NCI-H460 (cell line): Measurements from ENCODE around the gene PPP3CA. TPM values are rescaled to one million over a fixed set of nuclear protein-coding genes. Genes with fewer than 3 reads are reported as not detected.
"Not testable (repeated sequence)": the region's sequence is repeated elsewhere in the genome, so short reads cannot be mapped to it uniquely, and the experiment has no call there.

Experiments used
- DNase-seq: peaks from one replicate; pipeline ENCODE4 v3.0.0-alpha.2; 2016; ENCODE audit warnings: low read depth; ENCODE audit errors: extremely low read depth
- total RNA-seq: library from RNA; depleted of rRNA; stranded (reverse); fragments of >200 nt; shearing (Covaris generic); gene quantifications from 2 replicates; pipeline ENCODE4 v1.2.3, GENCODE V29; 2014

The PPP3CA gene
- total RNA-seq, 1 experiment from 2014 or later, result 16.5 TPM

DNA sequence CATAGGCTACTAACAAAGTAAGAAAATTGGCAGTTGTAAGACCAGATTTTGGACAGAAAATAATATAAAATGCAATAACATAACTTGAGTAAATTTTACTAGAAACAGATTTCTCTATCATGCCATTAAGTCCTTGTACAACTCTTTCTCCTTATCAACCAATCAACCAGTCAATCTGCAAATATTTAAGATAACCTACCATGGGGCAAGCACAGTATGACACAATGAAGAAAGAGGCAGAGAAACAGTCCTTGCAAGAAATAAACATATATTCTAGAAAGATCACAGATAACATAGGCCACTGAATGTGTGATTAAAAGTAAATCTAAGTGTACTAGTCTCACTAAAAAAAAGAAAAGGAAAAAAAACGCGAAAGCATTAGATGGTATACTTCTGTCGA lies 194.8 kb downstream of the PPP3CA start:
- no peak for DNase-seq

DNA sequence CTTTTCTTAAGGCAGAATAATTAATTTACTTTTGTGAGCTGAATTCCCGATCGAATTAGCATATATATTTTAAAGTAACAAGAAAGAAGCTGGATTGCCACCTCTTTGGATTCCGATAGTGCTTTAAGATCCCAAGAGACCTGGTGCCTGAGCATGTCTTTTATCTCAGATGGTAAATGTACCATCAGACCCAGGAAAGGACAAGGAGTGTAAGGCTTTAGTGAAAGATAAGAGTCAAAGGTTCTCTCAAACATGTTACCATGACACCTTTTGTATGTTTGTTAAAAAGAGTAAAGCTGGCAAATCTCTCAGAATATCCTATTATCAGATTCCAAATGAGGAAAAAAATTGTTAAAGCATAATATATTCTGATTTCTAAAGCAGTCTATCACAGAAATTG lies 198.8 kb downstream of the PPP3CA start:
- DNase-seq, result no peak

DNA sequence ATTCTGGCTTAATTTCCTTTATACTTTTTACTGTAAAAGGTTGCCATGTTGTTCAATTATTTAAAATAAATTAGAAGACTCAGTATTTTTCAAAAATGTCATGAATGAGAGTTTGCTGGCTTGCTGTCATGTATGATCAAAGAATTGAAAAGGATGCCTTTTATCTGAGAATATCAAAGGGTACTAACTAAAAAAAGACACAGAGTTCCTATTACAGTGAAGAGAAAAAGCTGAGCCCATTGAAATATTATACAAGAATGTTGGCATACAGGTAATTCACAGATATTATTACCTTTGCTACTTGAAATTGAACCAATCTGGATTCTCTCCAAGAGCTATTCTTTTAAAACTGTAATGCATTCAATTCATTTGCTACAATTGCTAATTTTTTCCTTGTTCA lies 200.0 kb downstream of the PPP3CA start:
- DNase-seq, result no peak

DNA sequence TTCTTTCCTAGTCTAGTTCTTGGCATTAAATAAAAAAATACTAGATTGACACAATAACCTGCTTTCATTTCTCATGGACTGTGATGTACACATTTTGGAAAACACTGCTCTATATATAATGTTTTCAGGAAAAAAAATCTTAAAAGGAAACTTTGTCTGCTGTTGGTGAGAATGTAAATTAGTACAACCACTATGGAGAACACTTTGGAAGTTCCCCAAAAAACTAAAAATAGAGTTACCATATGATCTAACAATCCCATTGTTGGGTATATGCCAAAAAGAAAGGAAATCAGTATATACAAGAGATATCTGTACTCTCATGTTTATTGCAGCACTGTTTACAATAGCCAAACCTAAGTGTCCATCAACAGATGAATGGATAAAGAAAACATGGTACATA lies 202.3 kb downstream of the PPP3CA start:
- no peak for DNase-seq

DNA sequence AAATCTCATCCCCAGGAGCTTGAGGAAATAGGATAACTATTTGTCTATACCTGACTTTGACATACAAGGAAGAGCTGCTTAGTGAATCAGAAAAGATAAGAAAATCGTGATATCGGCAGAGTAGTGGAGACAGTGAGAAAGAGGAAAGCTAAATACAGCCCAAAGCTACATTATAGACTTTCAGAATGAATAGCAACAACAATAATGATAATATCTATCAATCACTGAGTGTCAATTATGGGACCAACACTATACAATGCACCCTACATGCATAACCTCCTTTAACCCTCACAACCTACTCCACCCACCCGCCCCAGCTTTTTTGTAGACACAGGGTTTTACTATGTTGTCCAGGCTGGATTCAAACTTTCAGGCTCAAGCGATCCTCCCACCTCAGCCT lies 205.1 kb downstream of the PPP3CA start:
- no peak for DNase-seq

DNA sequence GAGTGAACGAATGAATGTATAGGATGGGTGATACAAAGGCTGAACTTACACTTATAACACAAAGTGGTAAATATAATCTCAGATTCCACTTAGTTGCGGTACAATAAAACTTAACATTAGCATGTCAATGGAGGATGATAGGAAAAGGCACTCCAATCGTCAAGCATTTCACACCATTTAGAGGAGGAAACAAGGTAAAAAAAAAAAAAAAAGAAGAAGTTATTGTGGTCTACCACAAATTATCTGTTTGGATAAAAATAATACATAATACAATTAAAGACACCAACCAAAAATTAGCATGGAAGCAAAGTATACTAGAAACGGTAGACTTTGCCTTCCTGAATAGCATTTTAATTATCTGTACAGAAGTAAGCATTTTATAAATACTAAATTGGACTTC lies 205.5 kb downstream of the PPP3CA start:
- DNase-seq, result no peak

DNA sequence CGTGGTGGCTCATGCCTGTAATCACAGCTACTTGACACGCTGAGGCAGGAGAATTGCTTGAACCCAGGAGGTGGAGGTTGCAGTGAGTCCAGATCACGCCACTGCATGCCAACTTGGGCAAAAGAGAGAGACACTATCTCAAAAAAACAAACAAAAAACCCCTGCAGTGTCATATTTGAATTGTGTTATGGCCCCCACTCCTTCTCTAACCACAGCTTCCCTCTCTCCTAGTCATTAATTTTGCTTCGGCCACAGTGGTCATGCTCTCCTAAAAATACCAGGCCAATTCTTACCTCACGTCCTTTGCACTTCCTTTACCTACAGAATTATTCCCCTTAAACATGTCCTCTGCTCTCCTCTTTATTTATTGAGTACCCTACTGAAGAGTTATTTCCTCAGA lies 206.1 kb downstream of the PPP3CA start:
- DNase-seq, result no peak

DNA sequence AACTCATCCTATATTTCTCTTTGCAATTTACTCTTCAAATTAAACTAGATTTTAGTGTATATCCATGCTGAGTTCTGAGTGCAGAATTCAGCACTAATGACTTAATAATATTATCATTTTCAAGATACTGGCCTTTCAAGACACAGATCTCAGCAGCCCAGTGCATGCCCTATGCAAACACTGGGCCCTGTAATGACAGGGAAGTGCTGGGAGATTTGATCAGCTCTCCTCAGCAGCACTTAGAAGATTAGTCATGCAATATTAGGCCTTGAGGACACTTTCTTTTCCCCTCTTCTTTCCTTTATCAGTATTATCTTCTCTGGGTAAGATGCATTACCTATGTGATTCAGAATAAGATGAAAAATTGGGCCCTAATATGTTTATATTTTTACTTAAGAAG lies 207.1 kb downstream of the PPP3CA start:
- DNase-seq, result no peak

DNA sequence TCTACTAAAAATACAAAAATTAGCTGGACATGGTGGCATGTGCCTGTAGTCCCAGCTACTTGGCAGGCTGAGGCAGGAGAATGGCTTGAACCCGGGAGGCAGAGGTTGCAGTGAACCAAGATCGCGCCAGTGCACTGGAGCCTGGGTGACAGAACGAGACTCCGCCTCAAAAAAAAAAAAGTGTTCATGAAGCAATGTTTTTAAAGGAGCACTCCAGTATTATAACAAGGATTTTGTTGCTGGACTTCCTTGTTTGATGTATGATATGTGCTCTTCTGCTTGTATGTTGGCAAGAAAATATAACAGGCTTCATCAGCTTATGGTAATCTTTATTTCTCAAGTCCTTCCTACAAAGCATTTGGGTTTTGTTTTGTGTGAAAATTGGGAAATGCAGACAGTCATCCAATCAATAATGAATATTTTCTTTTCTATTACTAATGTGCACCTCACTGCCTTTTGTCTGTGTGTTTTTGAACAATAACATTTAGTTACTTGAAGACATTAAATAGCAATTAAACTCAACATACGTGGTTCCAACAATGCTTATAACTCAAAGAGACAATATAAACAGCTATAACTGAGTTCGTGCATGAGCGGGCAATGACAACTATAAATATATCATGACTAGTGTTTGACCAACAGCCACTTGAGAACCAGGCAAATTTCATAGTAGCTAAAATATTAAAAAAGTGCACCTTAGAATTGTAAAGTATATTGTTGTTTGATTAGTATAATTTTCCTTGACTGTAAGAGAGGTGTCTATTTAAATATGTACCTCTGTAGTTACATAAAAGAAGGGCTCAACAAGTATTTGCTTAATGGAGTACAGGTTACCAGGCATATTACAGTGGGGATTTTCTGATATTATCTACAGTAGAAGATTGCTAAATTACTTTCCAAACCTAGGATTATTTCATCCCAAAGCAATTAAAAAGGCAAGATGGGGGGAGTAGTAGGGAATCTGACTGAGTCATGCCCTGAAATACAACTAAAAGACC lies 210.7 kb downstream of the PPP3CA start:
- no peak for DNase-seq

DNA sequence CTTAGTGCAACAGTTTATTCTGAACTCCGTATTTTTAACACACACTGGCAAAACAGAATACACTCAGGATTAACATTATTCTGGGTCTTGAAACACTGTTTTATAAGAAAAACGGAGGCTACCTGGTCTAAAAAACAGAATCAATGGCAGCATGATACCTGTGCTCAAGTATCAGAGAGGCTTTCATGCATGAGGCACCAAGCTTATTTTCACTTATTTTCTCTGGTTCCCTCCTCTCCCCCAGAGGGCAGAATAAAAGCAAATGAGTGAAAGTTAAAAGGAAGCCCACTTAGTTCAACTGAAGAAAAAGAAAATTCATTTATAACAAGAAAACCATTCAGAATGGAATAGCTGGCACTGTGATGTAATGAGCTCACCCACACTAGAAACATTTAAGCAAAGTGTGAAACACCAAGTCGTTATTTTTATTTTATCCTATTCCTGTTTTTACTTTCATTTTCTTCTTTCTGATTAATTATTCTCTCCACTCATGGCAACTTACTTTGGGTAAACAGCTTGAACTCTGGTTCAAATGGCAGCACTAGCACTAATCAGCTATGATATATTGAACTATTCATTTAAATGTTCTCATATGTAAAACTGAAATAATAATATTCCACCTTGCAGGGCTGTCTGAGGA lies 211.8 kb downstream of the PPP3CA start:
- DNase-seq, result no peak

DNA sequence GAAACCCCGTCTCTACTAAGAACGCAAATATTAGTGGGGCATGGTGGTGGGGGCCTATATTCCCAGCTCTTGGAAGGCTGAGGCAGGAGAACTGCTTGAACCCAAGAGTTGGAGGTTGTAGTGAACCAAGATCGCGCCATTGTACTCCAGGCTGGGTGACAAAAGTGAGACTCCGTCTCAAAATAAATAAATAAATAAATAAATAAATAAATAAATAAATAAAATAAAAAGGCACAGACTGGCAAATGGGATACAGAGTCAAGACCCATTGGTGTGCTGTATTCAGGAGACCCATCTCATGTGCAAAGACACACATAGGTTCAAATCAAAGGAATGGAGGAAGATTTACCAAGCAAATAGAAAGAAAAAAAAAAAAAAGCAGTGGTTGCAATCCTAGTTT lies 216.3 kb downstream of the PPP3CA start:
- not testable (repeated sequence) for DNase-seq

DNA sequence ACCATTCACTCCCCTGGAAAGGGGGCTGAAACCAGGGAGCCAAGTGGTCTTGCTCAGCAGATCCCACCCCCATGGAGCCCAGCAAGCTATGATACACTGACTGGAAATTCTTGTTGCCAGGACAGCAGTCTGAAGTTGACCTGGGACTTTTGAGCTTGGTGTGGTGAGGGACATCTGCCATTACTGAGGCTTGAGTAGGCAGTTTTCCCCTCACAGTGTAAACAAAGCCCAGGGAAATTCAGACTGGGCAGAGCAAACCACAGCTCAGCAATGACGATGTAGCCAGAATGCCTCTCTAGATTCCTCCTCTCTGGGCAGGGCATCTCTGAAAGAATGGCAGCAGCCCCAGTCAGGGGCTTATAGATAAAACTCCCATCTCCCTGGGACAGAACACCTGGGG lies 218.4 kb downstream of the PPP3CA start:
- DNase-seq, result not testable (repeated sequence)

DNA sequence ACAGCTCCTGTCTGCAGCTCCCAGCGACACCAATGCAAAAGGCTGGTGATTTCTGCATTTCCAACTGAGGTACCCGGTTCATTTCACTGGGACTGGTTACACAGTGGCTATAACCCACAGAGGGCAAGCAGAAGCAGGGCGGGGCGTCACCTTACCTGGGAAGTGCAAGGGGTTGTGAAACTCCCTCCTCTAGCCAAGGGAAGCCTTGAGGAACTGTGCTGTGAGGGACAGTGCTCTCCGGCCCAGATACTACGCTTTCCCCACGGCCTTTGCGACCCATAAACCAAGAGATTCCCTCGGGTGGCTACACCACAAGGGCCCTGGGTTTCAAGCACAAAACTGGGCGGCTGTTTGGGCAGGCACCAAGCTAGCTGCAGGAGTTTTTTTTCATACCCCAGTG lies 218.9 kb downstream of the PPP3CA start:
- no peak for DNase-seq

DNA sequence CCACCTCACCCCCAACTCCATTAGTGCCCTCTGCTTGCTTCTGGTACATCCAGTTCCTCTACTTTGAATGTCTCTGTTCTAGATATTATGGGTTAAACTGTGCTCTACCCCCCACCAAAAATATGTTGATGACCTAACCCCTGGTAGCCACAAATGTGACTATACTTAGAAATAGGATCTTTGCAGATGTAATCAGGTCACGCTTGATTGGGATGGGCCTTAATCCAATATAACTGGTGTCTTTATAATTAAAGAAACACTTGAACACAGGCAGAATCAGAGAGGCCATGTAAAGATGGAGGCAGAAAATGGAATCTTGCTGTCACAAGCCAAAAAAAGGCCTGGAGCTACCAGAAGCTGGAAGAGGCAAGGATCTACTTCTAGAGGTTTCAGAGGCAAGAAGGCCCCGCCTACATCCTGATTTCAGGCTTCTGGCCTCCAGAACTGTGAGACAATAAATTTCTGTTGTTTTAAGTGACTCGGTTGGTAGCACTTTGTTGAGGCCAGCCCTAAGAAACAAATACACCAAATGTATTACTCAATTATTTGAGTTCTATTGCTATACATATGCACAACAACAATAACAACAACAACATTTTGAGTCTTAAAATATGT lies 220.0 kb downstream of the PPP3CA start:
- no peak for DNase-seq

DNA sequence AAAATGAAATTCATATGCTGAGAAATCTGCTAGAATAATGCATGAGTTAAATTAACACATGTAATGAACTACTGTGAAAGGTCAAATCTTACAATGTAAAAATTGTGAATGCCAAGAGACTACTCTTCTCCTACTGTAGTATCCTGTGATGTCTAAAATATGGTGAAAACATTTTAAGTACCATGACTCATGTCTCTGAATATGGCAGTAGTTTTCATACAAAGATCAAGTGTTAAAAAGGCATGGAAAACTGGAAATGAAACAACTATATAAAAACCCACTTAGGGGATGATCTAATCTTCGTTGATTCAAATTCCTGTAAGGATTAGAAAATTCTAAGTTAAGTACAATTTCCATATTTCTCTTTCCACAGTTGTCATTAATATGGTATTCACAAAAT lies 221.3 kb downstream of the PPP3CA start:
- DNase-seq, result no peak

DNA sequence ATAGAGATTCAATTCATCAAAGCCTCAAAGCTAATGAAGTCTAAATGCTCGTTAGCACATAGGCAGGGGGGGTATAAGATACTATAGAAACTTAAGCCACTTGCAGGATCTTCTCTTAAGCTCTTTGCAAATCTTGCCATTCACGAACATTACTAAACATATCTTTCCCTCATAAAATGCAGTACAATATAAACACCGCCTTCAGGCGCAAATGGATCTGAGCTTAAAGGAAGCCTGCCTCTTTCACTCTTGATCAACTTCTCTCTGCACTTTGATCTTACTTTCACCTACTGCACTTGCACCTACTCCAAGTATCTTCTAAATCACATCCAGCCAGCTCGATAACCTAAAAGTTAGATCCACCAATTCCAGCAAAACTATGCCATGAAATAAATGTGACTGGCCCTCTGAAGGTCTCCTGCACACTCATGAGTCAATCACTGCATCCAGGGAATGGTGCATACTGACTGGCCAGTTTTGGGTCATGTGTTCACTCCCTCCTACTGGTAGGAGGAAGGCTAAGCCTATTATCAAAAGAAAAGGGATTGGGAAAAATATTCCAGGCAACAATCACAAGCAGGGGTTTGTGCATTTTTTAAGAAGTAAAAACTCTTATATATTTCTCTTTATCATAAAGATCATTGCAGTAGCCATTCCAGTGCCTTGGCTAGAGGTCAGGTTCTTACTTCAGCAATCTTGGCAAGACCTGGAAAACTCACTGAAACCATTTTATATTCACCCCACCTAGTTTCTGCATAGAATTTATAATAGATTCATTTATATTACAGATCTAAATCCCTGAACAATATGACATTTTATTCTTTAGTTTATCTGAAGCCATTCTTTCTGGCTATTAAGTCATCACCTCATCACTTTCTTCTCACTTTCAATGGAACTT lies 222.0 kb downstream of the PPP3CA start:
- no peak for DNase-seq

DNA sequence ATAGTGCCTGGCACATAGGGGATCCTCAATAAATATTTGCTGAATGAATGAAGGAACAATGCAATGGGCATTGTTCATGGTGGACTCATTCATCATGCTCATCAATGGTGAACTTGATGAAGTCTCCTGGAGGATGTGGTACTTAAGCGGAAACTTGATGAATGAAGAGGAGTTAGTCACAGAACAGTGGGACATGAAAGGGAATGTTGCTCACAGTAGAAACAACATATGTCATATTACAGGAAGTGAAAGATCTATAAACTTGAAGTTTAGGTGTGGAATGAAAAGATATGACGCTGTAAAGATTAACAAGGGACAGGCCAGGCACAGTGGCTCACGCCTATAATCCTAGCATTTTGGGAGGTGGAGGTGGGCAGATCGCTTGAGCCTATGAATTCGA lies 224.1 kb downstream of the PPP3CA start:
- no peak for DNase-seq

DNA sequence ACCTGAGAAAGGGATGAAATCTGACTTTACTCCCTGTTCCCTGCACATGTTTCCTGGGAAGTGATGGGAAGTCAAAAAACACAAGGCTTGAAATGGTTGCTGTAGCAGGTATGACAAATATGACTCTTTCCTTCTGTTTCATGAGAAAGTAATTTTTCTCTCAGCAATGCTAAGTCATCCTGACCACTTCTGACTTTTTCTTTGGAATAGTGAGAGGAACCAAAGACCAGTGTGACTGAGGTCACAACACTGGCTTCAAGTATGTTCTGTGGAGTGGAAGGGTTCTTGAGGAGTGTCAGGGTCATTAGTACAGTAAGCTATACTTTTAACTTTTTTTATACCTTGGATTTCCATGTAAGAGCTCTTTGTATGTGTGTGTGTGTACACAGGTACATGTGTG lies 225.3 kb downstream of the PPP3CA start:
- no peak for DNase-seq

DNA sequence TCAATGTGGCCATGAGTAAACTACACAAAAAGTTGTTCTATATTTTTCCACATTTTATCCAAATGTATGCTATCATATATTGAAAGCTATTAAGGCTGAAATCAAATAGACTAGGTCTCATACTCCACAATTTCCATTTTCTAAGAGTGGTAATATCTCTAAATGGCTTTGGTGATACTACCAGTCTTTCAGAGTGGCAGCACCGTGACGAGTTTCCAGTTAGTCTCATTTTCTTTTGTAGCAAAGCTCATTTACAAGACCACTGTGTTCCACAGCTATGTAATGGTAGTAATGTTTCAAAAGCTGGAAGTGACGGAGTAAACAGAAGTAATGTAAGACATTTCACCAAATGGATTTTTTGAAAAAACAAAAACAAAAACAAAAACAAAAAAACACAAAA lies 228.2 kb downstream of the PPP3CA start:
- no peak for DNase-seq

DNA sequence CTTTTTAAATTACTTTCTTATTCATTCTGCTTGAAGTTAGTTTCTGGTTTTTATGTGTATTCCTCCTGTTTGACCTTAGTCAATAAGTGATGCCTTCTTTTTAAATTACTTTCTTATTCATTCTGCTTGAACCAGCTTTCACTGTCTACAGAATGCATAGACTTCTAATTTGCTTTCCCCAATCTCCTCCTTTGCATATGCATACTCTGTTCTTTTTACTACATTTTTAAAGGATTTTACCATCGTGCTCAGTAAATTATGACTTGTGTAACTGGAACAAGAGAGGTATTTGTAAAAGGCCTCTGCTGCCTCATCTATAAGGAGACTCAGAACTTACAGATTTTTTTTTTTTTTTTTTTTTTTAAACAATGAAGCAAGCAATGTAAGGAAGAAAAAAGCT lies 228.7 kb downstream of the PPP3CA start:
- DNase-seq, result no peak

DNA sequence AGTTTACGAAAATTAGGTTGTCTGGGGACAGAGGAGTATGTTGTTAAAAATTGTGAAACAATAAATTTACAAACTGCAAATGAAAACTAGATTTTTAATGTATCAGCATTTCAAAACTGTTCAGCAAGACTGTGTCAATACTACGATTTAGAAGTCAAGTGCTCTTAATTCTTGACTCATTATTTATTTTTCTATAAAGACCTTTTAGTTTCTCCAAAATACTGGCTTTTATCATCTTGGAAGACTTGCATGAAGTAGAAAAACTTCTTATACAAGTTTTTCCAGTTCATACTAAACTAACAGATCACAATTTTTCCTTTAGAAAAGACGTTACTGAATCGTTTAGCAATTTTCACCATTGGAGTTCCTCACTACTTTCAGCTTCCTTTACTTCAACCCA lies 231.4 kb downstream of the PPP3CA start:
- DNase-seq, result no peak
